D721Med (cell line): ENCODE measurements around the gene DDIT4.

Experiments
- DNase-seq: peaks from one replicate; pipeline ENCODE4 v3.0.0; 2011; ENCODE audit warnings: low spot score; ENCODE audit not compliant: insufficient read length
- FAIRE-seq: peaks from 2 replicates; lab custom pipeline; 2011; peaks lifted over from hg19 to GRCh38; lab: Jason Lieb, UNC
- CTCF ChIP-seq: IDR thresholded peaks from 2 replicates; pipeline ENCODE4 v1.5.1; 2012; ENCODE audit warnings: mild to moderate bottlenecking, control low read depth; ENCODE audit not compliant: insufficient read depth; ENCODE audit errors: missing control alignments

Gene DDIT4

GRCh38 chr10:72233621-72234020 is 40.1 kb upstream of the DDIT4 start:
- DNase-seq (no peak), FAIRE-seq (no peak)
- TF ChIP-seq CTCF = no peak

GRCh38 chr10:72234560-72235095 is 39.1 kb upstream of the DDIT4 start:
- no peak for FAIRE-seq
- no peak for TF ChIP-seq CTCF
- DNase-seq = no peak

GRCh38 chr10:72235544-72236279 is 38.0 kb upstream of the DDIT4 start:
- TF ChIP-seq CTCF = no peak
- FAIRE-seq (no peak), DNase-seq (no peak)

GRCh38 chr10:72238392-72239175 is 35.1 kb upstream of the DDIT4 start:
- no peak for FAIRE-seq
- no peak for DNase-seq
- no peak for TF ChIP-seq CTCF

- no peak for TF ChIP-seq CTCF
- FAIRE-seq (no peak), DNase-seq (no peak)
Observed at GRCh38 chr10:72239409-72239808, 34.3 kb upstream of the DDIT4 start.

- no peak for FAIRE-seq
- DNase-seq = no peak
- no peak for TF ChIP-seq CTCF
Observed at GRCh38 chr10:72240371-72240770, 33.4 kb upstream of the DDIT4 start.

GRCh38 chr10:72241691-72242252 is 32.0 kb upstream of the DDIT4 start:
- no peak for TF ChIP-seq CTCF
- FAIRE-seq (no peak), DNase-seq (no peak)
